CD14-positive monocyte (primary cell): ENCODE data around the gene TTLL6. TPM values are rescaled to one million over a fixed set of nuclear protein-coding genes. Genes with fewer than 3 reads are reported as not detected.
"Not testable (repeated sequence)": the region's sequence is repeated elsewhere in the genome, so short reads cannot be mapped to it uniquely, and the experiment has no call there.

Experiments
- DNase-seq, 3 donors: peaks; one replicate each; pipeline ENCODE4 v3.0.0-alpha.2; 2011 to 2022
- H2AFZ ChIP-seq: 2 replicates; pipeline ENCODE4 v1.6.0; 2012; ENCODE audit warnings: mild to moderate bottlenecking, low read depth, low read length, inconsistent platforms; ENCODE audit not compliant: insufficient read depth, poor library complexity, severe bottlenecking
- H3K27ac ChIP-seq, 2 donors: 1 replicate in 1 of 2; 2 replicates in 1 of 2; pipeline ENCODE4 v1.5.1; 2012 to 2013; ENCODE audit warnings: low read length in 2 of 2, control low read depth in 1 of 2, inconsistent platforms in 1 of 2, low read depth in 1 of 2, mild to moderate bottlenecking in 1 of 2
- H3K27me3 ChIP-seq, 2 donors: one replicate each; pipeline versions ENCODE4 v1.6.0 to v1.6.1; 2011 to 2013; ENCODE audit warnings: low read length in 2 of 2; ENCODE audit not compliant: control insufficient read depth in 2 of 2, insufficient read depth in 2 of 2
- H3K36me3 ChIP-seq, 2 donors: replicated peaks in 1 of 2; 1 replicate in 1 of 2; 2 replicates in 1 of 2; pipeline versions ENCODE4 v1.5.1 to v1.6.1; 2012 to 2013; ENCODE audit warnings: low read length in 2 of 2, control low read depth in 1 of 2, inconsistent platforms in 1 of 2, mild to moderate bottlenecking in 1 of 2; ENCODE audit not compliant: insufficient read depth in 2 of 2, control insufficient read depth in 1 of 2
- H3K4me1 ChIP-seq, 2 donors: 1 replicate in 1 of 2; 2 replicates in 1 of 2; pipeline versions ENCODE4 v1.5.1 to v1.6.1; 2012 to 2013; ENCODE audit warnings: low read length in 2 of 2, control low read depth in 1 of 2, inconsistent platforms in 1 of 2, mild to moderate bottlenecking in 1 of 2, moderate library complexity in 1 of 2; ENCODE audit not compliant: insufficient read depth in 2 of 2, control insufficient read depth in 1 of 2
- H3K4me2 ChIP-seq: replicated peaks from 2 replicates; pipeline ENCODE3; 2012; ENCODE audit warnings: low read length, moderate library complexity, mild to moderate bottlenecking; ENCODE audit not compliant: poor library complexity, severe bottlenecking; ENCODE audit errors: extremely low read depth
- H3K4me3 ChIP-seq, 3 experiments: fragments of 200-600 bp in 1 of 3; sonication (generic) in 1 of 3; replicated peaks in 1 of 3; 1 replicate in 2 of 3; 2 replicates in 1 of 3; pipeline ENCODE4 v1.5.1; 2011 to 2013; ENCODE audit warnings: low read length in 3 of 3, mild to moderate bottlenecking in 3 of 3, control low read depth in 2 of 3, low read depth in 2 of 3, inconsistent platforms in 1 of 3, moderate library complexity in 1 of 3
- H3K79me2 ChIP-seq: 2 replicates; pipeline ENCODE4 v1.6.0; 2012; ENCODE audit warnings: mild to moderate bottlenecking, control low read depth, inconsistent platforms, low read length, moderate library complexity; ENCODE audit not compliant: insufficient read depth
- H3K9ac ChIP-seq: 2 replicates; pipeline ENCODE4 v1.6.0; 2017; ENCODE audit warnings: low read length, mild to moderate bottlenecking; ENCODE audit not compliant: insufficient read depth, poor library complexity, severe bottlenecking
- H3K9me3 ChIP-seq, 2 donors: replicated peaks in 1 of 2; 1 replicate in 1 of 2; 2 replicates in 1 of 2; pipeline versions ENCODE4 v1.5.1 to v1.6.1; 2012 to 2013; ENCODE audit warnings: low read length in 2 of 2, control low read depth in 1 of 2; ENCODE audit not compliant: control insufficient read depth in 1 of 2, insufficient read depth in 1 of 2
- H4K20me1 ChIP-seq: 2 replicates; pipeline ENCODE4 v1.6.0; 2012; ENCODE audit warnings: mild to moderate bottlenecking, low read length, control low read depth, moderate library complexity; ENCODE audit not compliant: insufficient read depth
- H3K27ac Mint-ChIP-seq, 7 donors: one replicate each; pipeline ENCODE4 v1.8.0; 2020; ENCODE audit warnings: mild to moderate bottlenecking in 7 of 7, mixed read lengths in 7 of 7, moderate library complexity in 6 of 7, inconsistent platforms in 2 of 7
- H3K27me3 Mint-ChIP-seq, 3 donors: one replicate each; pipeline ENCODE4 v1.8.0; 2021 to 2022; ENCODE audit warnings: low read depth in 3 of 3, mild to moderate bottlenecking in 3 of 3, mixed read lengths in 3 of 3, moderate library complexity in 3 of 3, inconsistent platforms in 1 of 3
- H3K36me3 Mint-ChIP-seq, 2 donors: one replicate each; pipeline ENCODE4 v1.8.0; 2020; ENCODE audit warnings: mixed read lengths in 2 of 2, inconsistent platforms in 1 of 2, mild to moderate bottlenecking in 1 of 2
- H3K4me1 Mint-ChIP-seq: one replicate; pipeline ENCODE4 v1.8.0; 2020; ENCODE audit warnings: mild to moderate bottlenecking, mixed read lengths
- H3K4me3 Mint-ChIP-seq, 2 donors: one replicate each; pipeline ENCODE4 v1.8.0; 2020; ENCODE audit warnings: mild to moderate bottlenecking in 2 of 2, mixed read lengths in 2 of 2, moderate library complexity in 1 of 2
- H3K9me3 Mint-ChIP-seq, 7 donors: one replicate each; pipeline ENCODE4 v1.8.0; 2020 to 2022; ENCODE audit warnings: mixed read lengths in 7 of 7, mild to moderate bottlenecking in 6 of 7, moderate library complexity in 6 of 7, inconsistent platforms in 2 of 7
- WGBS: methylation state at CpG from one replicate; pipeline ENCODE4 v1.1.5; 2013; ENCODE audit warnings: missing lambda C conversion rate; ENCODE audit not compliant: insufficient coverage; 5-methylcytosine and 5-hydroxymethylcytosine counted together
- intact Hi-C, 2 donors: fragments of 100-400 bp; cut with micrococcal nuclease; formaldehyde crosslinking; loops; one replicate each; pipeline versions ENCODE4 v1.15.0 to v1.15.1; 2023
- polyA plus RNA-seq, 3 donors: library from polyadenylated mRNA; depleted of rRNA in 1 of 3; unstranded in 2 of 3; stranded (reverse) in 1 of 3; fragments of 300-500 nt in 2 of 3; fragments of >200 nt in 1 of 3; fragmentation: Illumina TruSeq in 2 of 3; gene quantifications; 1 replicate in 2 of 3; 2 replicates in 1 of 3; pipeline ENCODE4 v1.2.3, GENCODE V29; 2012 to 2021
- TF ChIP-seq, protein P1 (sequence below): fragments of 200-600 bp; IDR thresholded peaks from one replicate; pipeline ENCODE4 v1.8.0; 2022; ENCODE audit warnings: antibody characterized with exemption, mild to moderate bottlenecking

Gene TTLL6
- polyA plus RNA-seq, 3 donors: not detected

GRCh38 chr17:48841395-48841831 lies 24.4 kb upstream of the TTLL6 start:
- peak overlapping the region; percentile 80 for H3K4me2 ChIP-seq
- peak; percentile 70 to 85 (median 84) for DNase-seq
- H3K36me3 ChIP-seq: peaks cover 35 to 44% of the 10 kb centered on the region in 2 donors
- intact Hi-C loops: loop anchor here in 1 of 2 donors (1.0 to 5.0 kb wide), 2 partner anchors 10 to 76 kb away; partner anchors contain the start of gene CALCOCO2
- H3K4me1 ChIP-seq: peaks cover 53 to 61% of the 10 kb centered on the region in 2 donors
- peak overlapping the region; percentile 93 to 98 (median 97) for H3K27ac Mint-ChIP-seq
- peaks cover 47 to 65% of the 10 kb centered on the region in 2 donors for H3K36me3 Mint-ChIP-seq
- H3K4me3 Mint-ChIP-seq: peak overlapping the region; percentile 70 to 91
- H3K27me3 Mint-ChIP-seq: peaks cover 9 to 26% (median 25%) of the 10 kb centered on the region in 3 donors
- H3K9me3 ChIP-seq: no peaks in the 10 kb centered on the region
- H2AFZ ChIP-seq: no peak overlapping the region
- peak overlapping the region; percentile 17 to 93 for H3K27ac ChIP-seq
- peak overlapping the region; percentile 26 to 76 (median 57) for H3K4me3 ChIP-seq
- H3K4me1 Mint-ChIP-seq: peaks cover 57% of the 10 kb centered on the region
- TF ChIP-seq, protein P1, sequence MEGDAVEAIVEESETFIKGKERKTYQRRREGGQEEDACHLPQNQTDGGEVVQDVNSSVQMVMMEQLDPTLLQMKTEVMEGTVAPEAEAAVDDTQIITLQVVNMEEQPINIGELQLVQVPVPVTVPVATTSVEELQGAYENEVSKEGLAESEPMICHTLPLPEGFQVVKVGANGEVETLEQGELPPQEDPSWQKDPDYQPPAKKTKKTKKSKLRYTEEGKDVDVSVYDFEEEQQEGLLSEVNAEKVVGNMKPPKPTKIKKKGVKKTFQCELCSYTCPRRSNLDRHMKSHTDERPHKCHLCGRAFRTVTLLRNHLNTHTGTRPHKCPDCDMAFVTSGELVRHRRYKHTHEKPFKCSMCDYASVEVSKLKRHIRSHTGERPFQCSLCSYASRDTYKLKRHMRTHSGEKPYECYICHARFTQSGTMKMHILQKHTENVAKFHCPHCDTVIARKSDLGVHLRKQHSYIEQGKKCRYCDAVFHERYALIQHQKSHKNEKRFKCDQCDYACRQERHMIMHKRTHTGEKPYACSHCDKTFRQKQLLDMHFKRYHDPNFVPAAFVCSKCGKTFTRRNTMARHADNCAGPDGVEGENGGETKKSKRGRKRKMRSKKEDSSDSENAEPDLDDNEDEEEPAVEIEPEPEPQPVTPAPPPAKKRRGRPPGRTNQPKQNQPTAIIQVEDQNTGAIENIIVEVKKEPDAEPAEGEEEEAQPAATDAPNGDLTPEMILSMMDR: no peak
- H3K9ac ChIP-seq: peak overlapping the region; percentile 29
- peaks cover 38% of the 10 kb centered on the region for H3K79me2 ChIP-seq
- WGBS: 15% methylated on average over 2 of the region's 3 CpGs
- H3K9me3 Mint-ChIP-seq: no peaks in the 10 kb centered on the region
- H3K27me3 ChIP-seq: no peaks in the 10 kb centered on the region
- peaks cover 72% of the 10 kb centered on the region for H4K20me1 ChIP-seq

GRCh38 chr17:48840441-48840840 lies 23.4 kb upstream of the TTLL6 start:
- Histone ChIP-seq H3K9me3 (no peaks in the 10 kb centered on the region), H3K36me3 (peaks cover 27 to 42% of the 10 kb centered on the region in 2 donors), H3K4me3 (no peak overlapping the region), H3K27ac (no peak overlapping the region), H3K4me2 (peak overlapping the region; percentile 80), H2AFZ (no peak overlapping the region), H3K4me1 (peaks cover 60 to 64% of the 10 kb centered on the region in 2 donors), H4K20me1 (peaks cover 79% of the 10 kb centered on the region), H3K9ac (no peak overlapping the region), H3K27me3 (peaks cover 0 to 3% of the 10 kb centered on the region in 2 donors), H3K79me2 (peaks cover 46% of the 10 kb centered on the region)
- H3K36me3 Mint-ChIP-seq: peaks cover 47 to 65% of the 10 kb centered on the region in 2 donors
- peaks cover 64% of the 10 kb centered on the region for H3K4me1 Mint-ChIP-seq
- TF ChIP-seq, protein P1: no peak
- peak overlapping the region in 1 of 2 donors; percentile 21 for H3K4me3 Mint-ChIP-seq
- WGBS: 100% methylated on average over 3 of the region's 3 CpGs
- H3K27me3 Mint-ChIP-seq: peaks cover 17 to 35% (median 30%) of the 10 kb centered on the region in 3 donors
- H3K27ac Mint-ChIP-seq: peak overlapping the region in 3 of 7 donors; percentile 93 to 98 (median 97)
- no peak for DNase-seq
- intact Hi-C loops: loop anchor here in 1 of 2 donors (5.0 kb wide), 1 partner anchor 77 kb away; no protein-coding TSS in a partner anchor
- H3K9me3 Mint-ChIP-seq: no peaks in the 10 kb centered on the region

GRCh38 chr17:48837458-48837857 lies 20.4 kb upstream of the TTLL6 start:
- peak overlapping the region in 1 of 2 donors; percentile 4 for H3K27ac ChIP-seq
- DNase-seq: peak in 2 of 3 donors; percentile 15 to 20

More at GRCh38 chr17:48837458-48837857, 20.4 kb upstream of the TTLL6 start:
- H2AFZ ChIP-seq, H3K27me3 ChIP-seq, H3K9me3 ChIP-seq, intact Hi-C loops, H3K9me3 Mint-ChIP-seq, H3K9ac ChIP-seq: not testable (repeated sequence)
- Histone ChIP-seq H4K20me1 (peaks cover 98% of the 10 kb centered on the region), H3K79me2 (peaks cover 73% of the 10 kb centered on the region), H3K4me1 (peaks cover 66% of the 10 kb centered on the region in 2 donors), H3K4me3 (peak overlapping the region in 1 of 3 experiments; percentile 18), H3K4me2 (peak overlapping the region; percentile 45), H3K36me3 (peaks cover 4 to 20% of the 10 kb centered on the region in 2 donors)
- 5% methylated on average over 4 of the region's 4 CpGs for WGBS
- Mint-ChIP-seq H3K36me3 (peaks cover 45 to 61% of the 10 kb centered on the region in 2 donors), H3K4me1 (peaks cover 82% of the 10 kb centered on the region), H3K27ac (peak overlapping the region; percentile 6 to 76 (median 44)), H3K27me3 (peaks cover 17 to 56% (median 36%) of the 10 kb centered on the region in 3 donors), H3K4me3 (peak overlapping the region; percentile 48 to 85)
